ENCODE measurements around the gene FIBCD1. TPM values are rescaled to one million over a fixed set of nuclear protein-coding genes. Genes with fewer than 3 reads are reported as not detected.

FIBCD1 gene
- total RNA-seq, 1 experiment from 2014 or later = 7.1 TPM

- no peaks in the 10 kb centered on the region for H3K79me2 ChIP-seq (ENCODE audit: insufficient read depth, low read length)
- H2AFZ ChIP-seq (ENCODE audit: low read length) = no peak overlapping the region
- no peak overlapping the region for H3K18ac ChIP-seq (ENCODE audit: insufficient read length, low read depth, low read length)
- H3K23me2 ChIP-seq (ENCODE audit: insufficient read length, low read depth, low read length, poor library complexity, severe bottlenecking) = no peaks in the 10 kb centered on the region
- H3K4me3 Mint-ChIP-seq = no peak overlapping the region
- no peak overlapping the region for H3K27ac ChIP-seq (ENCODE audit: insufficient read length, low read depth, low read length)
- no peaks in the 10 kb centered on the region; a peak in 2 of 5 replicates for H3K9me3 Mint-ChIP-seq
- H3K36me3 Mint-ChIP-seq (ENCODE audit: insufficient read depth in 1 of 3, low read depth in 3 of 3) = no peaks in the 10 kb centered on the region
- no peak overlapping the region for H3K23ac ChIP-seq (ENCODE audit: insufficient read length, low read depth, low read length)
- no peak overlapping the region for H4K8ac ChIP-seq (replicated peaks; ENCODE audit: insufficient read length, low read depth, low read length)
- no peak overlapping the region for H2BK20ac ChIP-seq (ENCODE audit: low read depth, low read length, poor library complexity, severe bottlenecking)
- H3K79me1 ChIP-seq (ENCODE audit: insufficient read depth, low read depth, low read length, poor library complexity, severe bottlenecking) = no peaks in the 10 kb centered on the region
- TF ChIP-seq CTCF (conservative IDR thresholded peaks at IDR 0.05) = no peak
- H2BK120ac ChIP-seq (ENCODE audit: low read depth, low read length, poor library complexity, severe bottlenecking) = no peak overlapping the region
- H3K4me1 ChIP-seq (ENCODE audit: insufficient read depth, low read length) = no peaks in the 10 kb centered on the region
- no peak overlapping the region for H3K56ac ChIP-seq (ENCODE audit: insufficient read length, low read depth, low read length)
- no peak overlapping the region for H3T11ph ChIP-seq (ENCODE audit: low read length)
- H3K4ac ChIP-seq (ENCODE audit: low read depth, low read length) = no peak overlapping the region
- H4K20me1 ChIP-seq (ENCODE audit: control insufficient read depth, insufficient read depth, insufficient read length) = no peaks in the 10 kb centered on the region
- WGBS (ENCODE audit: extremely low coverage, insufficient read length, low lambda C conversion rate) = no CpG with 5 or more reads among the region's 10 CpGs
- no peak overlapping the region for H3K14ac ChIP-seq (ENCODE audit: insufficient read depth, low read length)
- H3K4me1 Mint-ChIP-seq = peaks cover 16 to 22% of the 10 kb centered on the region in 2 experiments
- DNase-seq = no peak
- H3K27ac Mint-ChIP-seq = no peak overlapping the region
- H3K27me3 Mint-ChIP-seq (ENCODE audit: low read depth) = peaks cover 6% of the 10 kb centered on the region; the same call in 1 of the 2 replicates
- no peak overlapping the region for H2BK15ac ChIP-seq (ENCODE audit: low read depth, low read length)
- H3K27me3 ChIP-seq (ENCODE audit: insufficient read depth, low read length) = no peaks in the 10 kb centered on the region
- H4K5ac ChIP-seq (ENCODE audit: insufficient read length, low read depth, low read length) = no peak overlapping the region
- H3K4me2 ChIP-seq (ENCODE audit: insufficient read depth, insufficient read length, low read length) = no peak overlapping the region
- no peaks in the 10 kb centered on the region for H3K9me3 ChIP-seq (ENCODE audit: control insufficient read depth, low read depth, low read length)
- no peak overlapping the region for H2BK12ac ChIP-seq (ENCODE audit: insufficient read length, low read depth, low read length)
- H2AK5ac ChIP-seq (ENCODE audit: insufficient read length, low read length) = no peak overlapping the region
- no peak overlapping the region for H3K9ac ChIP-seq (ENCODE audit: extremely low read depth, insufficient read length, low read length)
- no peak overlapping the region for H4K91ac ChIP-seq (ENCODE audit: insufficient read length, low read depth, low read length)
- H2BK5ac ChIP-seq (ENCODE audit: insufficient read length, low read length) = no peak overlapping the region
Measured at GRCh38 chr9:130987738-130988399, 48.8 kb upstream of the FIBCD1 start.

All from H9 (cell line).